Activated CD4-positive, alpha-beta T cell treated with anti-CD3 and anti-CD28 coated beads, Interleukin-2, amount 50 U/mL, for 24 hours (primary cell): Measurements from ENCODE around the gene NF1.

Experiments used
- DNase-seq, 2 donors: peaks; one replicate each; pipeline ENCODE4 v3.0.0-alpha.2; 2020; ENCODE audit warnings: low read depth in 1 of 2, low spot score in 1 of 2

NF1 gene

GRCh38 chr17:31397256-31397939, 302.6 kb downstream of the NF1 start:
- DNase-seq, result no peak

GRCh38 chr17:31398381-31399311, 303.9 kb downstream of the NF1 start:
- DNase-seq, result no peak

- no peak for DNase-seq
These were observed 305.7 kb downstream of the NF1 start for GRCh38 chr17:31400481-31400950.

- no peak for DNase-seq
These were observed 306.9 kb downstream of the NF1 start for GRCh38 chr17:31401456-31402254.

- no peak for DNase-seq
These were observed 309.5 kb downstream of the NF1 start for GRCh38 chr17:31404028-31404949.

- DNase-seq, result no peak
These were observed 311.2 kb downstream of the NF1 start for GRCh38 chr17:31405890-31406371.

GRCh38 chr17:31408586-31408985, 313.8 kb downstream of the NF1 start:
- no peak for DNase-seq

GRCh38 chr17:31411707-31412285, 317.0 kb downstream of the NF1 start:
- no peak for DNase-seq

- DNase-seq, result no peak
These were observed 317.7 kb downstream of the NF1 start for GRCh38 chr17:31412511-31412910.

GRCh38 chr17:31413081-31413799, 318.5 kb downstream of the NF1 start:
- no peak for DNase-seq

GRCh38 chr17:31413874-31414549, 319.2 kb downstream of the NF1 start:
- DNase-seq, result no peak

GRCh38 chr17:31414550-31414918, 319.8 kb downstream of the NF1 start:
- no peak for DNase-seq

- DNase-seq, result no peak
These were observed 320.3 kb downstream of the NF1 start for GRCh38 chr17:31415004-31415454.

GRCh38 chr17:31415640-31416502, 321.1 kb downstream of the NF1 start:
- DNase-seq, result no peak

- DNase-seq, result no peak
These were observed 321.7 kb downstream of the NF1 start for GRCh38 chr17:31416503-31416923.

GRCh38 chr17:31417051-31417792, 322.4 kb downstream of the NF1 start:
- DNase-seq, result no peak
